Measurements from ENCODE around the gene ASCC3. TPM values are rescaled to one million over a fixed set of nuclear protein-coding genes. Genes with fewer than 3 reads are reported as not detected.

The ASCC3 gene
- total RNA-seq, 4 donors from 2014 or later = 21.2 to 41.4 (median 28.5) TPM

GRCh38 chr6:100620085-100620840 lies 260.9 kb downstream of the ASCC3 start:
- no peak for ATAC-seq
- Histone ChIP-seq H3K36me3 (peaks cover 0 to 38% of the 10 kb centered on the region in 2 donors), H3K9me3 (no peaks in the 10 kb centered on the region), H3K27ac (no peak overlapping the region), H3K4me1 (no peaks in the 10 kb centered on the region), H3K4me3 (no peak overlapping the region), H3K27me3 (no peaks in the 10 kb centered on the region)
- WGBS, 2 donors (ENCODE audit: low coverage in 1 of 2) = 96 to 100% methylated on average over 3 of the region's 3 CpGs
- no peak for TF ChIP-seq POLR2AphosphoS5 (IDR thresholded peaks at IDR 0.05)
- TF ChIP-seq, protein P1, sequence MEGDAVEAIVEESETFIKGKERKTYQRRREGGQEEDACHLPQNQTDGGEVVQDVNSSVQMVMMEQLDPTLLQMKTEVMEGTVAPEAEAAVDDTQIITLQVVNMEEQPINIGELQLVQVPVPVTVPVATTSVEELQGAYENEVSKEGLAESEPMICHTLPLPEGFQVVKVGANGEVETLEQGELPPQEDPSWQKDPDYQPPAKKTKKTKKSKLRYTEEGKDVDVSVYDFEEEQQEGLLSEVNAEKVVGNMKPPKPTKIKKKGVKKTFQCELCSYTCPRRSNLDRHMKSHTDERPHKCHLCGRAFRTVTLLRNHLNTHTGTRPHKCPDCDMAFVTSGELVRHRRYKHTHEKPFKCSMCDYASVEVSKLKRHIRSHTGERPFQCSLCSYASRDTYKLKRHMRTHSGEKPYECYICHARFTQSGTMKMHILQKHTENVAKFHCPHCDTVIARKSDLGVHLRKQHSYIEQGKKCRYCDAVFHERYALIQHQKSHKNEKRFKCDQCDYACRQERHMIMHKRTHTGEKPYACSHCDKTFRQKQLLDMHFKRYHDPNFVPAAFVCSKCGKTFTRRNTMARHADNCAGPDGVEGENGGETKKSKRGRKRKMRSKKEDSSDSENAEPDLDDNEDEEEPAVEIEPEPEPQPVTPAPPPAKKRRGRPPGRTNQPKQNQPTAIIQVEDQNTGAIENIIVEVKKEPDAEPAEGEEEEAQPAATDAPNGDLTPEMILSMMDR (IDR thresholded peaks at IDR 0.05) = no peak
- no peak for TF ChIP-seq EP300 (IDR thresholded peaks at IDR 0.05)
- TF ChIP-seq POLR2A (IDR thresholded peaks at IDR 0.05) = no peak

GRCh38 chr6:100618351-100618671 lies 262.8 kb downstream of the ASCC3 start:
- TF ChIP-seq EP300 (IDR thresholded peaks at IDR 0.05) (no peak), POLR2AphosphoS5 (IDR thresholded peaks at IDR 0.05) (no peak), POLR2A (IDR thresholded peaks at IDR 0.05) (no peak)
- TF ChIP-seq, protein P1 (IDR thresholded peaks at IDR 0.05) = no peak
- Histone ChIP-seq H3K36me3 (peaks cover 0 to 34% of the 10 kb centered on the region in 2 donors), H3K4me3 (no peak overlapping the region), H3K27ac (no peak overlapping the region), H3K4me1 (no peaks in the 10 kb centered on the region), H3K27me3 (no peaks in the 10 kb centered on the region), H3K9me3 (no peaks in the 10 kb centered on the region)
- no peak for ATAC-seq
- WGBS, 2 donors (ENCODE audit: low coverage in 1 of 2) = 88 to 92% methylated on average over 3 to 4 of the region's 4 CpGs

DNA sequence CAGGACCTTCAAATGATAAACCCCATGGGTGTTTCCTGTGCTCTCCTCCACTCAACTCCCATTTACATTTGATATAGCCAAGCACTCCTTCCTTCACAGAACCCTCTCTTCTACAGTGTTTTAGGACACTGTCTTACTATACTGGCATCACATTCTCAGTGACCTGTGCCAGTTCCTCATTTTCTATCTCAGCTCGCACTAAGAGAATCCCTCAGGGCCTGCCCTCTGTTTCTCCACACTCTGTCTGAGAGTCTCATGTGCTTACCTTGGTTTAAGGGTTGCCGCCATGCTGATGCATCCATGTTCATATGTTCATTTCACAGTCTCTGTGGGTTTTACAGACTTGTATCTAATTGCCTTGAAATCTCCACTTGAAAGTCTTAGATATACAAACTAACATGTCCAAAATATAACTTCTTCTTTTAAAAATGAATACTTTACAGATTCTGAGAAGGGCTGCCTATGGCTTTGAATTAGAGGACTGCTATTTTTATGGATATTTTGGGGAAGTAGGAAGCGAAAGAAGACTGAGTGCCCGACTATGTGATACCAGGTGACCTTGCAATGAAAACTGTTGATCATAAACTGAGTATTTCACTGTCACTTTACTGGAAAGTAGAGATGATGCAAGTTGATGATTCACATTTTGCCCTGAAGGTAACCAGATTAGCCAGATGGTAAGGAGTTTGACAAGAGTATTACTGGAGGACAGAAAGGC lies 263.3 kb downstream of the ASCC3 start:
- H3K4me3 ChIP-seq = no peak overlapping the region
- TF ChIP-seq POLR2A (IDR thresholded peaks at IDR 0.05) = no peak
- TF ChIP-seq, protein P1 (IDR thresholded peaks at IDR 0.05) = no peak
- no peak for TF ChIP-seq EP300 (IDR thresholded peaks at IDR 0.05)
- TF ChIP-seq POLR2AphosphoS5 (IDR thresholded peaks at IDR 0.05) = no peak
- H3K4me1 ChIP-seq = no peaks in the 10 kb centered on the region
- no peak overlapping the region for H3K27ac ChIP-seq
- H3K27me3 ChIP-seq = no peaks in the 10 kb centered on the region
- WGBS, 2 donors (ENCODE audit: low coverage in 1 of 2) = 67 to 100% methylated on average over 2 to 4 of the region's 4 CpGs
- ATAC-seq = no peak
- peaks cover 0 to 29% of the 10 kb centered on the region in 2 donors for H3K36me3 ChIP-seq
- H3K9me3 ChIP-seq = no peaks in the 10 kb centered on the region

DNA sequence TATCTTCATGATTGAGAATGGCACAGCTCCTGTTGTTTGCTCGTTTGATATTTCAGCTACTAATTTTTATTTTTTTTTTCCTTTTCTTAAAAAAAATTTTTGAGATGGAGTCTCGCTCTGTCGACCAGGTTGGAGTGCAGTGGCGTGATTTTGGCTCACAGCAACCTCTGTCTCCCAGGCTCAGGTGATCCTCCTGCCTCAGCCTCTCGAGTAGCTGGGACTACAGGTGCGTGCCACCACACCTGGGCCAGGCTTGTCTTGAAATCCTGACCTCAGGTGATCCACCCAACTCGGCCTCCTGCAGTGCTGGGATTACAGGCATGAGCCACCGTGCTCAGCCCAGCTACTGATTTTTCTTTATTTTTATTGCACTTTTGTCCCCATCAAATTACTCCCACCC lies 266.2 kb downstream of the ASCC3 start:
- no peak for TF ChIP-seq POLR2A (IDR thresholded peaks at IDR 0.05)
- H3K27ac ChIP-seq = no peak overlapping the region
- H3K36me3 ChIP-seq = peaks cover 0 to 10% of the 10 kb centered on the region in 2 donors
- 95% methylated on average over 6 to 7 of the region's 8 CpGs for WGBS, 2 donors (ENCODE audit: low coverage in 1 of 2)
- no peaks in the 10 kb centered on the region for H3K4me1 ChIP-seq
- H3K27me3 ChIP-seq = no peaks in the 10 kb centered on the region
- ATAC-seq = no peak
- H3K9me3 ChIP-seq = no peaks in the 10 kb centered on the region
- H3K4me3 ChIP-seq = no peak overlapping the region

GRCh38 chr6:100614386-100614785 lies 266.7 kb downstream of the ASCC3 start:
- Histone ChIP-seq H3K27me3 (no peaks in the 10 kb centered on the region), H3K36me3 (peaks cover 0 to 5% of the 10 kb centered on the region in 2 donors), H3K4me1 (no peaks in the 10 kb centered on the region), H3K27ac (no peak overlapping the region), H3K4me3 (no peak overlapping the region), H3K9me3 (no peaks in the 10 kb centered on the region)
- ATAC-seq = no peak
- TF ChIP-seq EP300 (IDR thresholded peaks at IDR 0.05) = no peak
- TF ChIP-seq, protein P1 (IDR thresholded peaks at IDR 0.05) = no peak
- TF ChIP-seq POLR2AphosphoS5 (IDR thresholded peaks at IDR 0.05) = no peak
- no peak for TF ChIP-seq POLR2A (IDR thresholded peaks at IDR 0.05)
- WGBS, 2 donors (ENCODE audit: low coverage in 1 of 2) = 95 to 98% methylated on average over 4 of the region's 4 CpGs
